ENCODE measurements around the gene MEI4. TPM values are rescaled to one million over a fixed set of nuclear protein-coding genes. Genes with fewer than 3 reads are reported as not detected.

Gene MEI4
- polyA plus RNA-seq, 1 donor from 2014 or later, result not detected

DNA sequence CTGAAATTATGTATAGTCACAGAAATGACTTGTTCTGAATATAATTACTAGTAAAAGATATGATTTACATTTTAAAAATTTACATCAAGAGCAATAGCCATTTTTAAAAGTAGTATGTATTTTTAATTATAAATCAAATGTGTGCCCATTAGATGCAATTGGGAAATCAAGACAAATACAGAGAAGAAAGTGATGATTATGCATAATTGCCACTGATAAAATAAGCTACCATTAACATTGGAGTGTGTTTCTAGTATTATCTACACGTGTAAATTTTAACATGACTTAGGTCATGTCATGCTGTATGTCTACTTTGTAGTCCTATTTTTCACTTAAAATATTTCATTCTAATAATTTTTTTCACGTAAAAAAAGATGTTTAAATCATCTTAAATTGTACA is 22.8 kb upstream of the MEI4 start:
- Histone ChIP-seq H4K20me1 (ENCODE audit: insufficient read depth) (no peaks in the 10 kb centered on the region), H3K9ac (ENCODE audit: low read length) (no peak overlapping the region), H3K4me3 (ENCODE audit: low read length) (no peak overlapping the region), H3K36me3 (ENCODE audit: insufficient read depth, low read length) (no peaks in the 10 kb centered on the region), H3K4me2 (ENCODE audit: low read length) (no peak overlapping the region), H3F3A (ENCODE audit: insufficient read depth, low read length, poor library complexity, severe bottlenecking) (no peaks in the 10 kb centered on the region), H3K27ac (ENCODE audit: low read length) (no peak overlapping the region), H3K9me2 (ENCODE audit: insufficient read depth, low read length) (no peaks in the 10 kb centered on the region), H2AFZ (ENCODE audit: low read depth, low read length) (no peak overlapping the region), H3K27me3 (ENCODE audit: insufficient read depth, low read depth, low read length) (no peaks in the 10 kb centered on the region), H3K9me3 (ENCODE audit: low read length) (no peaks in the 10 kb centered on the region), H3K79me2 (replicated peaks; ENCODE audit: insufficient read depth, low read length) (no peaks in the 10 kb centered on the region)
- no peak for TF ChIP-seq RAD21 (conservative IDR thresholded peaks at IDR 0.05)
- no peak for TF ChIP-seq SMC3 (conservative IDR thresholded peaks at IDR 0.05; ENCODE audit: poor library complexity)
- TF ChIP-seq POLR2AphosphoS5 (IDR thresholded peaks at IDR 0.05), result no peak
- TF ChIP-seq EP300 (conservative IDR thresholded peaks at IDR 0.05; ENCODE audit: poor library complexity, severe bottlenecking), result no peak
- TF ChIP-seq REST (IDR thresholded peaks at IDR 0.05; ENCODE audit: borderline replicate concordance), result no peak
- no peak for TF ChIP-seq TAF1 (IDR thresholded peaks at IDR 0.05; ENCODE audit: low read depth)
- TF ChIP-seq, protein P1, sequence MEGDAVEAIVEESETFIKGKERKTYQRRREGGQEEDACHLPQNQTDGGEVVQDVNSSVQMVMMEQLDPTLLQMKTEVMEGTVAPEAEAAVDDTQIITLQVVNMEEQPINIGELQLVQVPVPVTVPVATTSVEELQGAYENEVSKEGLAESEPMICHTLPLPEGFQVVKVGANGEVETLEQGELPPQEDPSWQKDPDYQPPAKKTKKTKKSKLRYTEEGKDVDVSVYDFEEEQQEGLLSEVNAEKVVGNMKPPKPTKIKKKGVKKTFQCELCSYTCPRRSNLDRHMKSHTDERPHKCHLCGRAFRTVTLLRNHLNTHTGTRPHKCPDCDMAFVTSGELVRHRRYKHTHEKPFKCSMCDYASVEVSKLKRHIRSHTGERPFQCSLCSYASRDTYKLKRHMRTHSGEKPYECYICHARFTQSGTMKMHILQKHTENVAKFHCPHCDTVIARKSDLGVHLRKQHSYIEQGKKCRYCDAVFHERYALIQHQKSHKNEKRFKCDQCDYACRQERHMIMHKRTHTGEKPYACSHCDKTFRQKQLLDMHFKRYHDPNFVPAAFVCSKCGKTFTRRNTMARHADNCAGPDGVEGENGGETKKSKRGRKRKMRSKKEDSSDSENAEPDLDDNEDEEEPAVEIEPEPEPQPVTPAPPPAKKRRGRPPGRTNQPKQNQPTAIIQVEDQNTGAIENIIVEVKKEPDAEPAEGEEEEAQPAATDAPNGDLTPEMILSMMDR (IDR thresholded peaks at IDR 0.05; ENCODE audit: poor library complexity, severe bottlenecking), result no peak
- no peak for TF ChIP-seq MXI1 (conservative IDR thresholded peaks at IDR 0.05; ENCODE audit: poor library complexity, severe bottlenecking)
- no peak for TF ChIP-seq EZH2 (IDR thresholded peaks at IDR 0.05; ENCODE audit: borderline replicate concordance, insufficient read depth, low read length, poor library complexity, severe bottlenecking)

DNA sequence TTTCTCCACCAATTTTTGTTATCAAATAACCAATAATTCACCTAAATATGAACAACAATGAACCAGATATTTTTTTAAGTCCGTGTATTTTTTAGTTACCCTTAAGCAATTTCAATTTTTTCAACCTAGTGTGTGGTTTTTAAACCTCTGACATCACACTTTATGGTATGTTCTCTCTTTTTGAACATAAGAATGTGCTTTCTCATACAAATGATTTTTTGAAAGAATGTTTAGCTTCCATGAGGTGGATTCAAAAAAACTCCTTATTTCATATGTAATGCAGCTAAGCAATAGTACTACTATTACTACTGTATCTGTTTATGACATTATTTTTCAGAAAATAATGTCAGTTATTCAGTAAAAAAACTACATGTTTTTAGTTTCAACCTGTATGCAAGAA is 19.4 kb upstream of the MEI4 start:
- Histone ChIP-seq H3K9ac (ENCODE audit: low read length) (no peak overlapping the region), H3K4me3 (ENCODE audit: low read length) (no peak overlapping the region), H3K27me3 (ENCODE audit: insufficient read depth, low read depth, low read length) (no peaks in the 10 kb centered on the region), H2AFZ (ENCODE audit: low read depth, low read length) (no peak overlapping the region), H3K9me3 (ENCODE audit: low read length) (no peaks in the 10 kb centered on the region), H3K9me2 (ENCODE audit: insufficient read depth, low read length) (no peaks in the 10 kb centered on the region), H3F3A (ENCODE audit: insufficient read depth, low read length, poor library complexity, severe bottlenecking) (no peaks in the 10 kb centered on the region), H3K36me3 (ENCODE audit: insufficient read depth, low read length) (no peaks in the 10 kb centered on the region), H3K4me2 (ENCODE audit: low read length) (no peak overlapping the region), H3K79me2 (replicated peaks; ENCODE audit: insufficient read depth, low read length) (no peaks in the 10 kb centered on the region), H3K27ac (ENCODE audit: low read length) (no peak overlapping the region), H4K20me1 (ENCODE audit: insufficient read depth) (no peaks in the 10 kb centered on the region)
- TF ChIP-seq RAD21 (conservative IDR thresholded peaks at IDR 0.05), result no peak
- no peak for TF ChIP-seq TAF1 (IDR thresholded peaks at IDR 0.05; ENCODE audit: low read depth)
- TF ChIP-seq, protein P1 (IDR thresholded peaks at IDR 0.05; ENCODE audit: poor library complexity, severe bottlenecking), result no peak
- no peak for TF ChIP-seq EP300 (conservative IDR thresholded peaks at IDR 0.05; ENCODE audit: poor library complexity, severe bottlenecking)
- no peak for TF ChIP-seq REST (IDR thresholded peaks at IDR 0.05; ENCODE audit: borderline replicate concordance)
- no peak for TF ChIP-seq SMC3 (conservative IDR thresholded peaks at IDR 0.05; ENCODE audit: poor library complexity)
- TF ChIP-seq MXI1 (conservative IDR thresholded peaks at IDR 0.05; ENCODE audit: poor library complexity, severe bottlenecking), result no peak
- TF ChIP-seq POLR2AphosphoS5 (IDR thresholded peaks at IDR 0.05), result no peak
